IMR-90 (cell line): Measurements from ENCODE around the gene NAPG. TPM values are rescaled to one million over a fixed set of nuclear protein-coding genes. Genes with fewer than 3 reads are reported as not detected.

ENCODE experiments used
- ATAC-seq: fragments of 200-7000 bp; cut with Tn5 transposase; 2 replicates; pipeline ENCODE4 v1.9.1; 2020; ENCODE audit warnings: low read depth, mild to moderate bottlenecking, moderate library complexity
- BruUV-seq: library from RNA; stranded (reverse); fragments of 400-500 nt; replicated peaks from 2 replicates; lab custom pipeline; 2021; lab: Mats Ljungman, UMichigan
- CTCF ChIA-PET: fragments of 300-600 bp; formaldehyde crosslinking; extraction: SDS; loops from one replicate; lab custom pipeline; 2021; ENCODE audit warnings: antibody characterized with exemption; lab: Yijun Ruan, JAX
- POLR2A ChIA-PET: fragments of 300-600 bp; sonication (Branson Sonifier 250); formaldehyde crosslinking; loops from one replicate; lab custom pipeline; 2022; ENCODE audit warnings: antibody characterized with exemption; ENCODE audit not compliant: unreplicated experiment; lab: Charles Lee
- DNase-seq: peaks from one replicate; pipeline ENCODE4 v3.0.0; 2013
- H2AFZ ChIP-seq: replicated peaks from 2 replicates; pipeline ENCODE3; 2013; ENCODE audit warnings: low read length, mild to moderate bottlenecking; ENCODE audit not compliant: poor library complexity
- H2AK5ac ChIP-seq: 2 replicates; pipeline ENCODE4 v1.6.1; 2013; ENCODE audit warnings: low read depth, low read length, inconsistent platforms
- H2AK9ac ChIP-seq: replicated peaks from 2 replicates; pipeline ENCODE3; 2013; ENCODE audit warnings: mild to moderate bottlenecking, low read depth, low read length, moderate library complexity; ENCODE audit not compliant: poor library complexity
- H2BK120ac ChIP-seq: 2 replicates; pipeline ENCODE4 v1.6.1; 2013; ENCODE audit warnings: low read depth, low read length, inconsistent platforms
- H2BK15ac ChIP-seq: 3 replicates; pipeline ENCODE4 v1.6.1; 2013; ENCODE audit warnings: low read depth, low read length, inconsistent platforms
- H2BK20ac ChIP-seq: 2 replicates; pipeline ENCODE4 v1.6.1; 2013; ENCODE audit warnings: low read depth, mild to moderate bottlenecking, inconsistent platforms, low read length, moderate library complexity
- H2BK5ac ChIP-seq: 2 replicates; pipeline ENCODE4 v1.6.1; 2013; ENCODE audit warnings: mild to moderate bottlenecking, low read depth, low read length, inconsistent platforms; ENCODE audit not compliant: poor library complexity, severe bottlenecking
- H3K14ac ChIP-seq: replicated peaks from 2 replicates; pipeline ENCODE4 v1.6.1; 2013; ENCODE audit warnings: low read depth, low read length, inconsistent platforms
- H3K18ac ChIP-seq: 2 replicates; pipeline ENCODE4 v1.6.1; 2013; ENCODE audit warnings: low read depth, low read length, control low read depth
- H3K23ac ChIP-seq: 2 replicates; pipeline ENCODE4 v1.6.1; 2013; ENCODE audit warnings: low read depth, low read length, inconsistent platforms
- H3K27ac ChIP-seq: 2 replicates; pipeline ENCODE4 v1.5.1; 2013; ENCODE audit warnings: mild to moderate bottlenecking, control low read depth, low read length; ENCODE audit not compliant: insufficient read depth
- H3K27me3 ChIP-seq: 2 replicates; pipeline ENCODE4 v1.6.1; 2013; ENCODE audit warnings: low read length; ENCODE audit not compliant: control insufficient read depth, insufficient read depth
- H3K36me3 ChIP-seq: 2 replicates; pipeline ENCODE4 v1.6.1; 2013; ENCODE audit warnings: low read length, mixed read lengths; ENCODE audit not compliant: control insufficient read depth, insufficient read depth
- H3K4ac ChIP-seq: 2 replicates; pipeline ENCODE4 v1.6.1; 2013; ENCODE audit warnings: low read depth, low read length, inconsistent platforms
- H3K4me1 ChIP-seq: 2 replicates; pipeline ENCODE4 v1.6.1; 2013; ENCODE audit warnings: low read length, mixed read lengths; ENCODE audit not compliant: control insufficient read depth, insufficient read depth
- H3K4me2 ChIP-seq: 2 replicates; pipeline ENCODE4 v1.6.1; 2013; ENCODE audit warnings: low read depth, mild to moderate bottlenecking, control low read depth, low read length, moderate library complexity
- H3K4me3 ChIP-seq: 2 replicates; pipeline ENCODE4 v1.5.1; 2013; ENCODE audit warnings: low read depth, mild to moderate bottlenecking, control low read depth, low read length, moderate library complexity; ENCODE audit not compliant: insufficient read depth
- H3K56ac ChIP-seq: 2 replicates; pipeline ENCODE4 v1.6.1; 2013; ENCODE audit warnings: low read length, inconsistent platforms; ENCODE audit not compliant: insufficient read depth; ENCODE audit errors: extremely low read depth
- H3K79me1 ChIP-seq, 2 experiments: 2 replicates each; pipeline ENCODE4 v1.6.1; 2013; ENCODE audit warnings: low read length in 2 of 2, inconsistent platforms in 1 of 2, low read depth in 1 of 2
- H3K9ac ChIP-seq: 2 replicates; pipeline ENCODE4 v1.6.1; 2013; ENCODE audit warnings: low read depth, low read length, control low read depth
- H3K9me1 ChIP-seq: 2 replicates; pipeline ENCODE4 v1.6.1; 2013; ENCODE audit warnings: low read length, inconsistent platforms; ENCODE audit not compliant: insufficient read depth
- H3K9me3 ChIP-seq: 2 replicates; pipeline ENCODE4 v1.6.1; 2013; ENCODE audit warnings: low read length; ENCODE audit not compliant: control insufficient read depth, insufficient read depth
- H4K20me1 ChIP-seq: 2 replicates; pipeline ENCODE4 v1.6.1; 2013; ENCODE audit warnings: low read length, inconsistent platforms; ENCODE audit not compliant: insufficient read depth
- H4K5ac ChIP-seq: 2 replicates; pipeline ENCODE4 v1.6.1; 2013; ENCODE audit warnings: mild to moderate bottlenecking, low read depth, low read length, control low read depth
- H4K8ac ChIP-seq, 2 experiments: 2 replicates each; pipeline ENCODE4 v1.6.1; 2013; ENCODE audit warnings: low read depth in 2 of 2, low read length in 2 of 2, control low read depth in 1 of 2, inconsistent platforms in 1 of 2
- H4K91ac ChIP-seq: 2 replicates; pipeline ENCODE4 v1.6.1; 2013; ENCODE audit warnings: low read depth, low read length, inconsistent platforms; ENCODE audit not compliant: insufficient read depth
- BHLHE40 ChIP-seq: fragments of 150-350 bp; IDR thresholded peaks from 2 replicates; pipeline ENCODE4 v1.6.1; 2016; ENCODE audit warnings: mild to moderate bottlenecking, low read depth, low read length
- CEBPB ChIP-seq: IDR thresholded peaks from 2 replicates; pipeline ENCODE4 v1.6.1; 2012; ENCODE audit warnings: low read depth, low read length, improper control_type of control experiment
- FOS ChIP-seq: fragments of 150-350 bp; IDR thresholded peaks from 2 replicates; pipeline ENCODE4 v1.6.1; 2016; ENCODE audit warnings: low read depth, low read length
- MAFK ChIP-seq: IDR thresholded peaks from 2 replicates; pipeline ENCODE4 v1.6.1; 2012; ENCODE audit warnings: low read depth, low read length, improper control_type of control experiment
- MXI1 ChIP-seq: IDR thresholded peaks from 2 replicates; pipeline ENCODE4 v1.6.1; 2012; ENCODE audit warnings: low read depth, mild to moderate bottlenecking, low read length, moderate library complexity, borderline replicate concordance
- NFE2L2 ChIP-seq: fragments of 150-350 bp; IDR thresholded peaks from 2 replicates; pipeline ENCODE4 v1.6.1; 2016; ENCODE audit warnings: low read depth, mild to moderate bottlenecking, low read length
- POLR2A ChIP-seq: IDR thresholded peaks from 2 replicates; pipeline ENCODE4 v1.6.1; 2012; ENCODE audit warnings: mild to moderate bottlenecking, low read depth, low read length
- RAD21 ChIP-seq: IDR thresholded peaks from 2 replicates; pipeline ENCODE4 v1.6.1; 2012; ENCODE audit warnings: low read length, improper control_type of control experiment
- RCOR1 ChIP-seq: IDR thresholded peaks from 2 replicates; pipeline ENCODE4 v1.6.1; 2012; ENCODE audit warnings: mild to moderate bottlenecking, low read length, improper control_type of control experiment; ENCODE audit not compliant: insufficient replicate concordance
- RFX5 ChIP-seq: IDR thresholded peaks from 2 replicates; pipeline ENCODE4 v1.8.0; 2012; ENCODE audit warnings: low read depth, mild to moderate bottlenecking, low read length, moderate library complexity
- SMC3 ChIP-seq: fragments of 150-350 bp; IDR thresholded peaks from 2 replicates; pipeline ENCODE4 v1.6.1; 2016; ENCODE audit warnings: low read depth, mild to moderate bottlenecking, antibody characterized with exemption, low read length, moderate library complexity
- WGBS, 2 experiments: methylation state at CpG; one replicate each; pipeline versions ENCODE4 v1.1.5 to v1.1.7; 2013; ENCODE audit warnings: missing lambda C conversion rate in 2 of 2; ENCODE audit not compliant: insufficient read length in 1 of 2; ENCODE audit errors: extremely low coverage in 2 of 2; 5-methylcytosine and 5-hydroxymethylcytosine counted together
- dilution Hi-C: fragments of 300-500 bp; cut with HindIII; formaldehyde crosslinking; loops from one replicate; pipeline ENCODE4 v1.14.3; 2018; ENCODE audit warnings: low sequenced_read_pairs; ENCODE audit not compliant: unreplicated experiment
- in situ Hi-C: fragments of 300-500 bp; cut with MboI; formaldehyde crosslinking; loops from 3 replicates; pipeline ENCODE4 v1.14.3; 2019; ENCODE audit warnings: low sequenced_read_pairs, inconsistent platforms, mixed read lengths
- intact Hi-C: fragments of 100-400 bp; cut with micrococcal nuclease; formaldehyde crosslinking; loops from 2 replicates; pipeline ENCODE4 v1.10.0; 2022
- polyA plus RNA-seq, 3 experiments: library from polyadenylated mRNA; depleted of rRNA; stranded (reverse); fragments of >200 nt; gene quantifications; 2 replicates each; pipeline ENCODE4 v1.2.3, GENCODE V29; 2012; ENCODE audit warnings: low replicate concordance in 1 of 3
- total RNA-seq: library from RNA; depleted of rRNA; stranded (reverse); fragments of >200 nt; gene quantifications from 2 replicates; pipeline ENCODE4 v1.2.3, GENCODE V29; 2012
- TF ChIP-seq, protein P1 (sequence below): fragments of 150-350 bp; IDR thresholded peaks from 2 replicates; pipeline ENCODE4 v1.6.1; 2016; ENCODE audit warnings: low read depth, mild to moderate bottlenecking, low read length, moderate library complexity, borderline replicate concordance
- TF ChIP-seq, protein P2 (sequence below): conservative IDR thresholded peaks from 2 replicates; pipeline ENCODE4 v1.5.1; 2012; ENCODE audit warnings: mild to moderate bottlenecking, low read depth, low read length, improper control_type of control experiment
- TF ChIP-seq, protein P3 (sequence below): fragments of 150-350 bp; IDR thresholded peaks from 2 replicates; pipeline ENCODE4 v1.6.1; 2017; ENCODE audit warnings: mild to moderate bottlenecking, antibody characterized with exemption, low read length, low read depth

NAPG gene
- total and polyA plus RNA-seq, 2 of the 4 experiments (the other 2 are of a cell fraction) = 13.0 to 32.8 TPM

DNA sequence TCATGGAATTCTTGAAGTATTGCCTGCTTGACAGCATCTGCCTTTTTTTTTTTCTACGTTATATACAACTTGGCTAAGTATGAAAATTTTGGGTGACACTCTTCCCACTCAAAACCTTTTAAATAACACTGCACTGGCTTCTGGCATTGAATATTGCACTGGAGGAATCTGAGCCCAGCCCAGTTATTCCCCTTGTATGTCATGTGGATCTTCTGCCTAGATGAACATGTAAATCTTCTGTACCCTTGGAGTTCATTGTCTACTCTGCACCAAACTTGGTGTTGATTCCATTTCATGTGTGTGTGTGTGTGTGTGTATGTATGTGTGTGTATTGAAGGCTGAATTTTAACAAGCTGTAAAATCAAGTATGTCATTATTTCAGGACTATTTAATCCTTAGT lies 59.4 kb downstream of the NAPG start:
- H3K36me3 ChIP-seq = no peaks in the 10 kb centered on the region
- H3K4me3 ChIP-seq = no peak overlapping the region
- no peak overlapping the region for H4K5ac ChIP-seq
- dilution Hi-C loops (no loop called here), intact Hi-C loops (no loop called here), in situ Hi-C loops (no loop called here)
- H2AK5ac ChIP-seq = no peak overlapping the region
- ChIA-PET POLR2A (no interaction called here), CTCF (no interaction called here)
- H3K4ac ChIP-seq = no peak overlapping the region
- BruUV-seq = no TSS peak
- no peak overlapping the region for H2BK15ac ChIP-seq
- H2AK9ac ChIP-seq = no peak overlapping the region
- H3K14ac ChIP-seq = no peak overlapping the region
- H4K91ac ChIP-seq = no peak overlapping the region
- H2AFZ ChIP-seq = no peak overlapping the region
- no peak overlapping the region for H2BK5ac ChIP-seq
- no peak for DNase-seq
- H3K18ac ChIP-seq = no peak overlapping the region
- no peaks in the 10 kb centered on the region for H3K4me1 ChIP-seq
- H3K56ac ChIP-seq = no peak overlapping the region
- no peak overlapping the region for H4K8ac ChIP-seq
- H2BK120ac ChIP-seq = no peak overlapping the region
- H3K27me3 ChIP-seq = no peaks in the 10 kb centered on the region
- no CpG with 5 or more reads among the region's 1 CpG for WGBS, 2 experiments
- H3K4me2 ChIP-seq = no peak overlapping the region
- H3K9me3 ChIP-seq = peaks cover 2% of the 10 kb centered on the region; the same call in 1 of the 2 replicates
- TF ChIP-seq, protein P1, sequence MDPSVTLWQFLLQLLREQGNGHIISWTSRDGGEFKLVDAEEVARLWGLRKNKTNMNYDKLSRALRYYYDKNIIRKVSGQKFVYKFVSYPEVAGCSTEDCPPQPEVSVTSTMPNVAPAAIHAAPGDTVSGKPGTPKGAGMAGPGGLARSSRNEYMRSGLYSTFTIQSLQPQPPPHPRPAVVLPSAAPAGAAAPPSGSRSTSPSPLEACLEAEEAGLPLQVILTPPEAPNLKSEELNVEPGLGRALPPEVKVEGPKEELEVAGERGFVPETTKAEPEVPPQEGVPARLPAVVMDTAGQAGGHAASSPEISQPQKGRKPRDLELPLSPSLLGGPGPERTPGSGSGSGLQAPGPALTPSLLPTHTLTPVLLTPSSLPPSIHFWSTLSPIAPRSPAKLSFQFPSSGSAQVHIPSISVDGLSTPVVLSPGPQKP = no peak
- TF ChIP-seq RCOR1 (no peak), RAD21 (no peak), MAFK (no peak), FOS (no peak), POLR2A (no peak), MXI1 (no peak), CEBPB (no peak), NFE2L2 (no peak), BHLHE40 (no peak), RFX5 (no peak), SMC3 (no peak)
- TF ChIP-seq, protein P2, sequence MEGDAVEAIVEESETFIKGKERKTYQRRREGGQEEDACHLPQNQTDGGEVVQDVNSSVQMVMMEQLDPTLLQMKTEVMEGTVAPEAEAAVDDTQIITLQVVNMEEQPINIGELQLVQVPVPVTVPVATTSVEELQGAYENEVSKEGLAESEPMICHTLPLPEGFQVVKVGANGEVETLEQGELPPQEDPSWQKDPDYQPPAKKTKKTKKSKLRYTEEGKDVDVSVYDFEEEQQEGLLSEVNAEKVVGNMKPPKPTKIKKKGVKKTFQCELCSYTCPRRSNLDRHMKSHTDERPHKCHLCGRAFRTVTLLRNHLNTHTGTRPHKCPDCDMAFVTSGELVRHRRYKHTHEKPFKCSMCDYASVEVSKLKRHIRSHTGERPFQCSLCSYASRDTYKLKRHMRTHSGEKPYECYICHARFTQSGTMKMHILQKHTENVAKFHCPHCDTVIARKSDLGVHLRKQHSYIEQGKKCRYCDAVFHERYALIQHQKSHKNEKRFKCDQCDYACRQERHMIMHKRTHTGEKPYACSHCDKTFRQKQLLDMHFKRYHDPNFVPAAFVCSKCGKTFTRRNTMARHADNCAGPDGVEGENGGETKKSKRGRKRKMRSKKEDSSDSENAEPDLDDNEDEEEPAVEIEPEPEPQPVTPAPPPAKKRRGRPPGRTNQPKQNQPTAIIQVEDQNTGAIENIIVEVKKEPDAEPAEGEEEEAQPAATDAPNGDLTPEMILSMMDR = no peak
- TF ChIP-seq, protein P3, sequence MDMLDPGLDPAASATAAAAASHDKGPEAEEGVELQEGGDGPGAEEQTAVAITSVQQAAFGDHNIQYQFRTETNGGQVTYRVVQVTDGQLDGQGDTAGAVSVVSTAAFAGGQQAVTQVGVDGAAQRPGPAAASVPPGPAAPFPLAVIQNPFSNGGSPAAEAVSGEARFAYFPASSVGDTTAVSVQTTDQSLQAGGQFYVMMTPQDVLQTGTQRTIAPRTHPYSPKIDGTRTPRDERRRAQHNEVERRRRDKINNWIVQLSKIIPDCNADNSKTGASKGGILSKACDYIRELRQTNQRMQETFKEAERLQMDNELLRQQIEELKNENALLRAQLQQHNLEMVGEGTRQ = no peak
- H3K79me1 ChIP-seq = no peaks in the 10 kb centered on the region
- H2BK20ac ChIP-seq = no peak overlapping the region
- no peak overlapping the region for H3K9ac ChIP-seq
- no peaks in the 10 kb centered on the region for H4K20me1 ChIP-seq
- H3K27ac ChIP-seq = no peak overlapping the region
- 0 out of 2 replicates have a peak, but pooled peaks cover 1% of the 10 kb centered on the region for H3K9me1 ChIP-seq
- H3K23ac ChIP-seq = no peak overlapping the region
- ATAC-seq = no peak
